HFF-Myc (cell line): ENCODE results near the gene GALM.
"Not testable (repeated sequence)": the region's sequence is repeated elsewhere in the genome, so short reads cannot be mapped to it uniquely, and the experiment has no call there.

Experiments
- DNase-seq: peaks from one replicate; pipeline ENCODE4 v3.0.0-alpha.2; 2011; ENCODE audit warnings: low read depth; ENCODE audit errors: extremely low read depth
- H3K4me3 ChIP-seq: replicated peaks from 2 replicates; pipeline ENCODE4 v1.5.1; 2011; ENCODE audit warnings: low read depth, mild to moderate bottlenecking, control low read depth, low read length
- CTCF ChIP-seq: IDR thresholded peaks from 2 replicates; pipeline ENCODE4 v1.5.1; 2012; ENCODE audit warnings: mild to moderate bottlenecking, low read depth, low read length, control low read depth; ENCODE audit errors: missing control alignments

Gene GALM

GRCh38 chr2:38733300-38733971 lies 67.5 kb downstream of the GALM start:
- DNase-seq = no peak
- TF ChIP-seq CTCF = no peak

GRCh38 chr2:38734299-38735058 lies 68.6 kb downstream of the GALM start:
- TF ChIP-seq CTCF = no peak
- no peak overlapping the region for H3K4me3 ChIP-seq
- no peak for DNase-seq

More at GRCh38 chr2:38733300-38733971, 67.5 kb downstream of the GALM start:
- H3K4me3 ChIP-seq = no peak overlapping the region

- no peak overlapping the region for H3K4me3 ChIP-seq
- no peak for TF ChIP-seq CTCF
- no peak for DNase-seq
Observed at GRCh38 chr2:38735999-38736320, 70.0 kb downstream of the GALM start.

- H3K4me3 ChIP-seq, DNase-seq: not testable (repeated sequence)
Observed at GRCh38 chr2:38737000-38737698, 71.2 kb downstream of the GALM start.

- DNase-seq = no peak
- no peak overlapping the region for H3K4me3 ChIP-seq
- TF ChIP-seq CTCF = no peak
Observed at GRCh38 chr2:38737925-38738324, 72.0 kb downstream of the GALM start.

- H3K4me3 ChIP-seq = no peak overlapping the region
- no peak for DNase-seq
- no peak for TF ChIP-seq CTCF
Observed at GRCh38 chr2:38739524-38739923, 73.6 kb downstream of the GALM start.
